Neural cell (in vitro differentiated cells): ENCODE data around the gene CTAGE4. TPM values are rescaled to one million over a fixed set of nuclear protein-coding genes. Genes with fewer than 3 reads are reported as not detected.
"Not testable (repeated sequence)": the region's sequence is repeated elsewhere in the genome, so short reads cannot be mapped to it uniquely, and the experiment has no call there.

Experiments
- H2AFZ ChIP-seq: fragments of 200-600, 300-800 bp; sonication (generic), shearing (Covaris generic); 2 replicates; pipeline ENCODE4 v1.6.0; 2014; ENCODE audit warnings: low read depth, mild to moderate bottlenecking, antibody characterized with exemption, low read length, moderate library complexity
- H3F3A ChIP-seq: fragments of 200-600 bp; shearing (Covaris generic); 2 replicates; pipeline ENCODE4 v1.6.1; 2016; ENCODE audit warnings: mild to moderate bottlenecking, moderate library complexity, mixed read lengths, antibody characterized with exemption, low read length; ENCODE audit not compliant: insufficient read depth, poor library complexity, severe bottlenecking
- H3K27ac ChIP-seq: fragments of 200-600, 300-800 bp; sonication (generic), shearing (Covaris generic); 2 replicates; pipeline ENCODE4 v1.5.1; 2014; ENCODE audit warnings: mild to moderate bottlenecking, low read length, moderate library complexity
- H3K27me3 ChIP-seq: fragments of 300-800, 200-600 bp; sonication (generic), shearing (Covaris generic); 2 replicates; pipeline ENCODE4 v1.6.0; 2014; ENCODE audit warnings: mild to moderate bottlenecking, low read depth, low read length, moderate library complexity; ENCODE audit not compliant: insufficient read depth
- H3K36me3 ChIP-seq: fragments of 300-800, 200-600 bp; sonication (generic), shearing (Covaris generic); 2 replicates; pipeline ENCODE4 v1.5.1; 2014; ENCODE audit warnings: mild to moderate bottlenecking, antibody characterized with exemption, low read length, moderate library complexity; ENCODE audit not compliant: insufficient read depth
- H3K4me2 ChIP-seq: fragments of 300-800, 200-600 bp; sonication (generic), shearing (Covaris generic); 2 replicates; pipeline ENCODE4 v1.6.0; 2014; ENCODE audit warnings: mild to moderate bottlenecking, low read length
- H3K4me3 ChIP-seq: fragments of 300-800, 200-600 bp; sonication (generic), shearing (Covaris generic); 2 replicates; pipeline ENCODE4 v1.5.1; 2014; ENCODE audit warnings: mild to moderate bottlenecking, low read length, moderate library complexity
- H3K79me2 ChIP-seq: fragments of 200-600 bp; shearing (Covaris generic); replicated peaks from 2 replicates; pipeline ENCODE4 v1.6.0; 2014; ENCODE audit warnings: mild to moderate bottlenecking, low read length, moderate library complexity; ENCODE audit not compliant: insufficient read depth
- H3K9ac ChIP-seq: fragments of 300-800, 200-600 bp; sonication (generic), shearing (Covaris generic); 2 replicates; pipeline ENCODE4 v1.6.1; 2016; ENCODE audit warnings: mild to moderate bottlenecking, low read length, mixed read lengths
- H3K9me2 ChIP-seq: fragments of 200-600 bp; shearing (Covaris generic); 2 replicates; pipeline ENCODE4 v1.6.1; 2016; ENCODE audit warnings: mild to moderate bottlenecking, low read length, mixed read lengths; ENCODE audit not compliant: insufficient read depth
- H3K9me3 ChIP-seq: fragments of 200-600, 300-800 bp; sonication (generic), shearing (Covaris generic); 2 replicates; pipeline ENCODE4 v1.6.1; 2016; ENCODE audit warnings: mild to moderate bottlenecking, mixed run types, low read length, moderate library complexity, mixed read lengths
- H4K20me1 ChIP-seq: fragments of 200-600 bp; shearing (Covaris generic); 2 replicates; pipeline ENCODE4 v1.6.1; 2016; ENCODE audit warnings: mild to moderate bottlenecking, mixed run types; ENCODE audit not compliant: insufficient read depth
- polyA plus RNA-seq: library from polyadenylated mRNA; depleted of rRNA; stranded (reverse); fragments of >200 nt; gene quantifications from 2 replicates; pipeline ENCODE4 v1.2.3, GENCODE V29; 2014

CTAGE4 gene
- polyA plus RNA-seq, 1 donor from 2014 or later = not detected

GRCh38 chr7:144226866-144227265 is 43.6 kb downstream of the CTAGE4 start:
- not testable (repeated sequence) for H3K36me3 ChIP-seq, H3K9me2 ChIP-seq, H3F3A ChIP-seq

GRCh38 chr7:144228810-144229209 is 45.5 kb downstream of the CTAGE4 start:
- H3K36me3 ChIP-seq, H4K20me1 ChIP-seq, H3K9ac ChIP-seq, H3K9me3 ChIP-seq, H3F3A ChIP-seq, H3K4me2 ChIP-seq, H3K4me3 ChIP-seq, H3K27ac ChIP-seq, H3K79me2 ChIP-seq, H3K27me3 ChIP-seq, H3K9me2 ChIP-seq, H2AFZ ChIP-seq: not testable (repeated sequence)

More at GRCh38 chr7:144226866-144227265, 43.6 kb downstream of the CTAGE4 start:
- H3K4me3 ChIP-seq, H3K9me3 ChIP-seq, H3K79me2 ChIP-seq, H3K4me2 ChIP-seq, H2AFZ ChIP-seq, H3K27ac ChIP-seq, H3K27me3 ChIP-seq, H3K9ac ChIP-seq, H4K20me1 ChIP-seq: not testable (repeated sequence)

GRCh38 chr7:144231027-144231426 is 47.8 kb downstream of the CTAGE4 start:
- not testable (repeated sequence) for H3F3A ChIP-seq, H3K9ac ChIP-seq, H3K27me3 ChIP-seq, H3K36me3 ChIP-seq, H4K20me1 ChIP-seq, H3K27ac ChIP-seq, H3K4me2 ChIP-seq, H2AFZ ChIP-seq, H3K4me3 ChIP-seq, H3K9me2 ChIP-seq, H3K9me3 ChIP-seq, H3K79me2 ChIP-seq

GRCh38 chr7:144233039-144233438 is 49.8 kb downstream of the CTAGE4 start:
- not testable (repeated sequence) for H3F3A ChIP-seq, H3K4me3 ChIP-seq, H2AFZ ChIP-seq, H3K9me3 ChIP-seq, H3K9me2 ChIP-seq, H3K9ac ChIP-seq, H3K4me2 ChIP-seq, H3K27ac ChIP-seq, H4K20me1 ChIP-seq, H3K36me3 ChIP-seq, H3K27me3 ChIP-seq, H3K79me2 ChIP-seq

Other genes starting within 250 kb of the CTAGE4 start
- not detected in 2 replicates for gene OR2F2, start 248.2 kb upstream of the CTAGE4 start, polyA plus RNA-seq
- gene OR2F1, start 228.6 kb upstream of the CTAGE4 start, polyA plus RNA-seq = 0.36 TPM in 1 of 2 replicates, not detected in the other
- gene OR6B1, start 183.1 kb upstream of the CTAGE4 start, polyA plus RNA-seq = not detected in 2 replicates
- gene OR2A5, start 134.5 kb upstream of the CTAGE4 start, polyA plus RNA-seq = not detected in 2 replicates
- not detected in 2 replicates for gene OR2A25, start 113.7 kb upstream of the CTAGE4 start, polyA plus RNA-seq
- gene OR2A12, start 97.2 kb upstream of the CTAGE4 start, polyA plus RNA-seq = not detected in 2 replicates
- gene OR2A2, start 73.9 kb upstream of the CTAGE4 start, polyA plus RNA-seq = not detected in 2 replicates
- not detected in 2 replicates for gene OR2A14, start 60.3 kb upstream of the CTAGE4 start, polyA plus RNA-seq
- not detected in 2 replicates for gene ARHGEF35, start 12.4 kb downstream of the CTAGE4 start, polyA plus RNA-seq
- not detected in 2 replicates for gene OR2A42, start 56.1 kb downstream of the CTAGE4 start, polyA plus RNA-seq
- not detected in 2 replicates for gene OR2A7, start 81.3 kb downstream of the CTAGE4 start, polyA plus RNA-seq
- gene CTAGE8, start 85.8 kb downstream of the CTAGE4 start, polyA plus RNA-seq = not detected in 2 replicates
- gene OR2A1, start 129.0 kb downstream of the CTAGE4 start, polyA plus RNA-seq = not detected in 2 replicates
- gene ARHGEF5, start 171.9 kb downstream of the CTAGE4 start, polyA plus RNA-seq = not detected in 2 replicates
- gene NOBOX, start 220.2 kb downstream of the CTAGE4 start, polyA plus RNA-seq = not detected in 2 replicates